ENCODE data around the gene SCP2.

The SCP2 gene

GRCh38 chr1:52916241-52916975, 10.7 kb upstream of the SCP2 start:
- no peak overlapping the region for H3K4me3 ChIP-seq (ENCODE audit: low read depth, low read length)
- TF ChIP-seq, protein P1, sequence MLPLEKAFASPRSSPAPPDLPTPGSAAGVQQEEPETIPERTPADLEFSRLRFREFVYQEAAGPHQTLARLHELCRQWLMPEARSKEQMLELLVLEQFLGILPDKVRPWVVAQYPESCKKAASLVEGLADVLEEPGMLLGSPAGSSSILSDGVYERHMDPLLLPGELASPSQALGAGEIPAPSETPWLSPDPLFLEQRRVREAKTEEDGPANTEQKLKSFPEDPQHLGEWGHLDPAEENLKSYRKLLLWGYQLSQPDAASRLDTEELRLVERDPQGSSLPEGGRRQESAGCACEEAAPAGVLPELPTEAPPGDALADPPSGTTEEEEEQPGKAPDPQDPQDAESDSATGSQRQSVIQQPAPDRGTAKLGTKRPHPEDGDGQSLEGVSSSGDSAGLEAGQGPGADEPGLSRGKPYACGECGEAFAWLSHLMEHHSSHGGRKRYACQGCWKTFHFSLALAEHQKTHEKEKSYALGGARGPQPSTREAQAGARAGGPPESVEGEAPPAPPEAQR (tag by site-specific recombination; IDR thresholded peaks at IDR 0.05) = no peak
- TF ChIP-seq ZNF26 (tag by site-specific recombination; IDR thresholded peaks at IDR 0.05) (no peak), KLF1 (tag by site-specific recombination; IDR thresholded peaks at IDR 0.05) (no peak), BCL11B (tag by site-specific recombination; IDR thresholded peaks at IDR 0.05; ENCODE audit: low read depth) (no peak), ZNF548 (tag by site-specific recombination; IDR thresholded peaks at IDR 0.05) (no peak), ZNF114 (tag by site-specific recombination; IDR thresholded peaks at IDR 0.05) (no peak), BCL6B (tag by site-specific recombination; IDR thresholded peaks at IDR 0.05) (no peak), ZNF677 (tag by site-specific recombination; IDR thresholded peaks at IDR 0.05) (no peak), ZNF175 (tag by site-specific recombination; IDR thresholded peaks at IDR 0.05) (no peak), ZNF645 (tag by site-specific recombination; IDR thresholded peaks at IDR 0.05) (no peak), ZNF266 (tag by site-specific recombination; IDR thresholded peaks at IDR 0.05; ENCODE audit: low read depth) (no peak), ZNF768 (tag by site-specific recombination; IDR thresholded peaks at IDR 0.05) (no peak)
- TF ChIP-seq, protein P2, sequence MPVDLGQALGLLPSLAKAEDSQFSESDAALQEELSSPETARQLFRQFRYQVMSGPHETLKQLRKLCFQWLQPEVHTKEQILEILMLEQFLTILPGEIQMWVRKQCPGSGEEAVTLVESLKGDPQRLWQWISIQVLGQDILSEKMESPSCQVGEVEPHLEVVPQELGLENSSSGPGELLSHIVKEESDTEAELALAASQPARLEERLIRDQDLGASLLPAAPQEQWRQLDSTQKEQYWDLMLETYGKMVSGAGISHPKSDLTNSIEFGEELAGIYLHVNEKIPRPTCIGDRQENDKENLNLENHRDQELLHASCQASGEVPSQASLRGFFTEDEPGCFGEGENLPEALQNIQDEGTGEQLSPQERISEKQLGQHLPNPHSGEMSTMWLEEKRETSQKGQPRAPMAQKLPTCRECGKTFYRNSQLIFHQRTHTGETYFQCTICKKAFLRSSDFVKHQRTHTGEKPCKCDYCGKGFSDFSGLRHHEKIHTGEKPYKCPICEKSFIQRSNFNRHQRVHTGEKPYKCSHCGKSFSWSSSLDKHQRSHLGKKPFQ (tag by site-specific recombination; IDR thresholded peaks at IDR 0.05) = no peak
- H3K9me3 ChIP-seq (ENCODE audit: control insufficient read depth, insufficient read depth, low read depth, low read length) = no peaks in the 10 kb centered on the region
- H3K27ac ChIP-seq (ENCODE audit: extremely low read depth, low read depth, low read length) = no peak overlapping the region
- no peaks in the 10 kb centered on the region for H3K4me1 ChIP-seq (ENCODE audit: control insufficient read depth, insufficient read depth, low read length)
- CTCF ChIA-PET = no interaction called here
- no peaks in the 10 kb centered on the region; a peak in 1 of 3 replicates for H3K36me3 ChIP-seq (ENCODE audit: control insufficient read depth in 2 of 2, insufficient read depth in 1 of 2, low read length in 2 of 2)
- POLR2A ChIA-PET = no interaction called here

DNA sequence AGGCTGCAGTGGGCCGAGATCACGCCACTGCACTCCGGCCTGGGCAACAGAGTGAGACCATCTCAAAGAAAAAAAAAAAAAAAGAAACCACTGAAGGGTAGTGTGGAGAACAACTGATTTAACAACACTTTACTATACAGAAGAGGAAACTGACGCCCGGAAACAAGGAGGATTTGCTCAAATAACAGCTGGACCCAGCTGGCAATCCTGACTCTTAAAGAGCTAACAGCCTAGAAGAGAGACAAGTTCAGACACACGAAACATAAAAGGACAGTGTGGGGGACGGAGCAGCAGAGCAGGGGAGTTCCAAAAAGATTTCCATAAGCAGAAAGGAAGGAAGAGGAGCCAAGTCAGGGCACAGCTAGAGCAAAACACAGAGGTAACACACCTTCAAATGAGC, 9.9 kb upstream of the SCP2 start:
- ChIA-PET CTCF (interaction anchor here (0.7 kb wide), 2 partner anchors 15 to 263 kb away, joined by 3 to 4 read pairs; no protein-coding TSS in a partner anchor), POLR2A (no interaction called here)
- Histone ChIP-seq H3K27ac (ENCODE audit: extremely low read depth, low read depth, low read length) (no peak overlapping the region), H3K9me3 (ENCODE audit: control insufficient read depth, insufficient read depth, low read depth, low read length) (no peaks in the 10 kb centered on the region), H3K36me3 (ENCODE audit: control insufficient read depth in 2 of 2, insufficient read depth in 1 of 2, low read length in 2 of 2) (no peaks in the 10 kb centered on the region; a peak in 1 of 3 replicates), H3K4me1 (ENCODE audit: control insufficient read depth, insufficient read depth, low read length) (no peaks in the 10 kb centered on the region), H3K4me3 (ENCODE audit: low read depth, low read length) (no peak overlapping the region)
- TF ChIP-seq ZBTB1 (tag by site-specific recombination; IDR thresholded peaks at IDR 0.05) (no peak), ZNF433 (tag by site-specific recombination; IDR thresholded peaks at IDR 0.05; ENCODE audit: low read depth) (no peak), ZNF792 (tag by site-specific recombination; IDR thresholded peaks at IDR 0.05) (no peak), KLF17 (tag by site-specific recombination; IDR thresholded peaks at IDR 0.05) (no peak), ZNF776 (tag by site-specific recombination; IDR thresholded peaks at IDR 0.05; ENCODE audit: borderline replicate concordance) (no peak), ZNF274 (IDR thresholded peaks at IDR 0.05; ENCODE audit: low read length) (no peak), ZNF274 (tag by site-specific recombination; IDR thresholded peaks at IDR 0.05; ENCODE audit: borderline replicate concordance) (no peak), KLF10 (tag by site-specific recombination; IDR thresholded peaks at IDR 0.05) (no peak), ZNF16 (tag by site-specific recombination; IDR thresholded peaks at IDR 0.05; ENCODE audit: low read depth) (no peak), ZFP41 (tag by site-specific recombination; IDR thresholded peaks at IDR 0.05; ENCODE audit: borderline replicate concordance) (no peak), ZNF19 (tag by site-specific recombination; IDR thresholded peaks at IDR 0.05; ENCODE audit: low read depth) (no peak), ZNF600 (tag by site-specific recombination; IDR thresholded peaks at IDR 0.05) (no peak)
- TF ChIP-seq, protein P3, sequence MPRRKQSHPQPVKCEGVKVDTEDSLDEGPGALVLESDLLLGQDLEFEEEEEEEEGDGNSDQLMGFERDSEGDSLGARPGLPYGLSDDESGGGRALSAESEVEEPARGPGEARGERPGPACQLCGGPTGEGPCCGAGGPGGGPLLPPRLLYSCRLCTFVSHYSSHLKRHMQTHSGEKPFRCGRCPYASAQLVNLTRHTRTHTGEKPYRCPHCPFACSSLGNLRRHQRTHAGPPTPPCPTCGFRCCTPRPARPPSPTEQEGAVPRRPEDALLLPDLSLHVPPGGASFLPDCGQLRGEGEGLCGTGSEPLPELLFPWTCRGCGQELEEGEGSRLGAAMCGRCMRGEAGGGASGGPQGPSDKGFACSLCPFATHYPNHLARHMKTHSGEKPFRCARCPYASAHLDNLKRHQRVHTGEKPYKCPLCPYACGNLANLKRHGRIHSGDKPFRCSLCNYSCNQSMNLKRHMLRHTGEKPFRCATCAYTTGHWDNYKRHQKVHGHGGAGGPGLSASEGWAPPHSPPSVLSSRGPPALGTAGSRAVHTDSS (tag by site-specific recombination; IDR thresholded peaks at IDR 0.05) = no peak
